ENCODE results near the gene TRIM45. TPM values are rescaled to one million over a fixed set of nuclear protein-coding genes. Genes with fewer than 3 reads are reported as not detected.

TRIM45 gene
- total RNA-seq, 4 donors from 2014 or later, result 0.82 to 2.3 (median 1.5) TPM

GRCh38 chr1:117143172-117143571, 21.6 kb upstream of the TRIM45 start:
- TF ChIP-seq CTCF (IDR thresholded peaks at IDR 0.05; ENCODE audit: low read depth), result no peak

GRCh38 chr1:117142200-117142599, 20.7 kb upstream of the TRIM45 start:
- TF ChIP-seq CTCF (IDR thresholded peaks at IDR 0.05; ENCODE audit: low read depth), result no peak

- TF ChIP-seq CTCF (IDR thresholded peaks at IDR 0.05; ENCODE audit: low read depth), result no peak
Measured at GRCh38 chr1:117138561-117138960, 17.0 kb upstream of the TRIM45 start.

- TF ChIP-seq CTCF (IDR thresholded peaks at IDR 0.05; ENCODE audit: low read depth), result no peak
Measured at GRCh38 chr1:117138106-117138505, 16.6 kb upstream of the TRIM45 start.

GRCh38 chr1:117137281-117137855, 15.8 kb upstream of the TRIM45 start:
- TF ChIP-seq CTCF (IDR thresholded peaks at IDR 0.05; ENCODE audit: low read depth), result no peak

GRCh38 chr1:117136749-117137148, 15.2 kb upstream of the TRIM45 start:
- TF ChIP-seq CTCF (IDR thresholded peaks at IDR 0.05; ENCODE audit: low read depth), result no peak

GRCh38 chr1:117135329-117135728, 13.8 kb upstream of the TRIM45 start:
- TF ChIP-seq CTCF (IDR thresholded peaks at IDR 0.05; ENCODE audit: low read depth), result no peak
